K562 (cell line): ENCODE measurements around the gene JUNB. TPM values are rescaled to one million over a fixed set of nuclear protein-coding genes. Genes with fewer than 3 reads are reported as not detected.

Experiments
- PRDM10 ChIP-seq: fragments of 450-650 bp; IDR thresholded peaks from 2 replicates; pipeline ENCODE4 v1.6.1; 2018; ENCODE audit not compliant: partially characterized antibody
- SP2 ChIP-seq: IDR thresholded peaks from 2 replicates; pipeline ENCODE4 v1.6.1; 2011; ENCODE audit warnings: mild to moderate bottlenecking, low read depth, low read length, moderate library complexity; ENCODE audit not compliant: poor library complexity, severe bottlenecking; ENCODE audit errors: extremely low read depth
- STAT6 ChIP-seq: sonication (generic); formaldehyde crosslinking; IDR thresholded peaks from 2 replicates; pipeline ENCODE4 v1.8.1; 2023; ENCODE audit warnings: mild to moderate bottlenecking, missing genetic modification reagents
- TCF7 ChIP-seq: sonication (generic); IDR thresholded peaks from 2 replicates; pipeline ENCODE4 v1.6.1; 2016; ENCODE audit warnings: antibody characterized with exemption, borderline replicate concordance
- TEAD4 ChIP-seq, 2 experiments: sonication (generic) in 1 of 2; formaldehyde crosslinking in 1 of 2; IDR thresholded peaks; 2 replicates each; pipeline versions ENCODE4 v1.6.1 to v1.8.0; 2012 to 2022; ENCODE audit warnings: borderline replicate concordance in 1 of 2, inconsistent platforms in 1 of 2, low read length in 1 of 2, mild to moderate bottlenecking in 1 of 2, missing genetic modification reagents in 1 of 2
- ZC3H4 ChIP-seq: sonication (generic); formaldehyde crosslinking; IDR thresholded peaks from 2 replicates; pipeline ENCODE4 v1.9.0; 2021; ENCODE audit warnings: missing genetic modification reagents, borderline replicate concordance
- ZFP1 ChIP-seq: fragments of 450-650 bp; formaldehyde crosslinking; IDR thresholded peaks from 2 replicates; pipeline ENCODE4 v1.4.0; 2020; ENCODE audit warnings: mild to moderate bottlenecking, mixed read lengths
- ZNF609 ChIP-seq: sonication (generic); formaldehyde crosslinking; IDR thresholded peaks from 2 replicates; pipeline ENCODE4 v1.8.1; 2023; ENCODE audit warnings: missing genetic modification reagents, mild to moderate bottlenecking, borderline replicate concordance
- polyA plus RNA-seq, 8 experiments: library from polyadenylated mRNA; depleted of rRNA in 4 of 8; stranded (reverse) in 5 of 8; unstranded in 3 of 8; fragments of >200 nt; fragmentation: Nextera tagmentation in 2 of 8; fragmentation: Illumina TruSeq in 1 of 8; extraction: Ambion mirVana in 2 of 8; extraction: Trizol in 1 of 8; gene quantifications; 2 replicates each; pipeline versions ENCODE4 v1.2.1 to v1.2.3, GENCODE V29; 2011 to 2014; ENCODE audit warnings: inconsistent platforms in 1 of 8, missing spikeins in 1 of 8
- total RNA-seq, 7 experiments: library from RNA; depleted of rRNA in 6 of 7; stranded (reverse); fragments of >200 nt in 6 of 7; fragmentation: Illumina TruSeq in 2 of 7; extraction: Trizol in 2 of 7; gene quantifications; 2 replicates each; pipeline versions ENCODE4 v1.2.1 to v1.2.3, GENCODE V29; 2011 to 2021; ENCODE audit warnings: low replicate concordance in 1 of 7
- TF ChIP-seq, protein P1 (sequence below), 2 experiments: fragments of 200-800 bp in 1 of 2; sonication (Bioruptor generic) in 1 of 2; sonication (generic) in 1 of 2; formaldehyde crosslinking in 1 of 2; IDR thresholded peaks in 1 of 2; conservative IDR thresholded peaks in 1 of 2; 2 replicates each; pipeline versions ENCODE4 v1.5.0 to v1.6.1; 2016 to 2020; ENCODE audit warnings: missing compliant biosample characterization in 1 of 2, missing genetic modification characterization in 1 of 2, missing genetic modification reagents in 1 of 2
- TF ChIP-seq, protein P2 (sequence below): fragments of 200-400 bp; formaldehyde crosslinking; IDR thresholded peaks from 2 replicates; pipeline ENCODE4 v1.6.1; 2017; ENCODE audit warnings: mild to moderate bottlenecking, low read depth, low read length, moderate library complexity

JUNB gene
- total and polyA plus RNA-seq, 9 of the 15 experiments (the other 6 are each of a cell fraction or from before 2014, with no cell fraction given) = 0.23 to 88.1 (median 13.1) TPM

- TF ChIP-seq, protein P1, sequence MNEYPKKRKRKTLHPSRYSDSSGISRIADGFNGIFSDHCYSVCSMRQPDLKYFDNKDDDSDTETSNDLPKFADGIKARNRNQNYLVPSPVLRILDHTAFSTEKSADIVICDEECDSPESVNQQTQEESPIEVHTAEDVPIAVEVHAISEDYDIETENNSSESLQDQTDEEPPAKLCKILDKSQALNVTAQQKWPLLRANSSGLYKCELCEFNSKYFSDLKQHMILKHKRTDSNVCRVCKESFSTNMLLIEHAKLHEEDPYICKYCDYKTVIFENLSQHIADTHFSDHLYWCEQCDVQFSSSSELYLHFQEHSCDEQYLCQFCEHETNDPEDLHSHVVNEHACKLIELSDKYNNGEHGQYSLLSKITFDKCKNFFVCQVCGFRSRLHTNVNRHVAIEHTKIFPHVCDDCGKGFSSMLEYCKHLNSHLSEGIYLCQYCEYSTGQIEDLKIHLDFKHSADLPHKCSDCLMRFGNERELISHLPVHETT (CRISPR knock-in tag; conservative IDR thresholded peaks at IDR 0.05 in 1 of 2, IDR thresholded peaks at IDR 0.05 in 1 of 2) = peak in 1 of 2 experiments; percentile 49; a peak in 1 of 4 replicates
- TF ChIP-seq TCF7 (no peak), PRDM10 (peak; percentile 39), SP2 (no peak), ZC3H4 (no peak), STAT6 (CRISPR knock-in tag) (no peak; the same call in 1 of the 2 replicates), TEAD4 (IDR thresholded peaks at IDR 0.05; ENCODE audit: low read length) (peak; percentile 98), TEAD4 (CRISPR knock-in tag; IDR thresholded peaks at IDR 0.05; ENCODE audit: borderline replicate concordance) (no peak), ZFP1 (CRISPR knock-in tag) (no peak), ZNF609 (peak; percentile 80; the same call in 1 of the 2 replicates)
- TF ChIP-seq, protein P2, sequence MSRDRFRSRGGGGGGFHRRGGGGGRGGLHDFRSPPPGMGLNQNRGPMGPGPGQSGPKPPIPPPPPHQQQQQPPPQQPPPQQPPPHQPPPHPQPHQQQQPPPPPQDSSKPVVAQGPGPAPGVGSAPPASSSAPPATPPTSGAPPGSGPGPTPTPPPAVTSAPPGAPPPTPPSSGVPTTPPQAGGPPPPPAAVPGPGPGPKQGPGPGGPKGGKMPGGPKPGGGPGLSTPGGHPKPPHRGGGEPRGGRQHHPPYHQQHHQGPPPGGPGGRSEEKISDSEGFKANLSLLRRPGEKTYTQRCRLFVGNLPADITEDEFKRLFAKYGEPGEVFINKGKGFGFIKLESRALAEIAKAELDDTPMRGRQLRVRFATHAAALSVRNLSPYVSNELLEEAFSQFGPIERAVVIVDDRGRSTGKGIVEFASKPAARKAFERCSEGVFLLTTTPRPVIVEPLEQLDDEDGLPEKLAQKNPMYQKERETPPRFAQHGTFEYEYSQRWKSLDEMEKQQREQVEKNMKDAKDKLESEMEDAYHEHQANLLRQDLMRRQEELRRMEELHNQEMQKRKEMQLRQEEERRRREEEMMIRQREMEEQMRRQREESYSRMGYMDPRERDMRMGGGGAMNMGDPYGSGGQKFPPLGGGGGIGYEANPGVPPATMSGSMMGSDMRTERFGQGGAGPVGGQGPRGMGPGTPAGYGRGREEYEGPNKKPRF = no peak
Measured at GRCh38 chr19:12784394-12784870, 6.9 kb upstream of the JUNB start (continued).
